ENCODE results near the gene FAM204A. TPM values are rescaled to one million over a fixed set of nuclear protein-coding genes. Genes with fewer than 3 reads are reported as not detected.

The FAM204A gene
- total and polyA plus RNA-seq, 12 donors = 9.8 to 63.1 (median 43.7) TPM

DNA sequence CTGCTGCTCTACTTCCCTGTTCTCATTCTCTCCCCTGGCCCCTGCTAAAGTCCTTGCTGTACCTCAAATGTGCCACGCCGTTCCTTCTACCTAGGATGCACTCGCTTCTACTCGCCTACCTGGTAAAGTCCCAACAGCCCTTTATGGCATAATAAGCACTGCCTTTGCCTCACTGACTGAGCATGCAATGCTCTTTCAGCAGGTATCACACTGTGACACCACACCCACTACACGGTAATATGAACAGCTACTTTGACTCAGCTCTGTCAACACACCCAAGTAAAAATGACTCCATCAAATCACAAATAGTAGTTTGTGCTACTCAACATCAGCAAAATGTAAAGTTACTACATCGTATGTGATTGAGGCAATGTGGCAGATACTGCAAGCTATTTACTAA lies 37.6 kb downstream of the FAM204A start:
- Histone ChIP-seq H3K4me3 (no peak overlapping the region), H3K27ac (no peak overlapping the region), H3K27me3 (no peaks in the 10 kb centered on the region), H3K36me3 (replicated peaks in 1 of 2) (peaks cover 0 to 9% of the 10 kb centered on the region in 2 donors), H3K9me3 (replicated peaks in 1 of 3) (no peaks in the 10 kb centered on the region), H3K4me1 (replicated peaks in 1 of 2) (no peaks in the 10 kb centered on the region)
- DNase-seq = no peak
- intact Hi-C loops (cut with DNase I) = no loop called here
- 94 to 99% (median 97%) methylated on average over 6 of the region's 6 CpGs for WGBS, 4 donors
- TF ChIP-seq, protein P1, sequence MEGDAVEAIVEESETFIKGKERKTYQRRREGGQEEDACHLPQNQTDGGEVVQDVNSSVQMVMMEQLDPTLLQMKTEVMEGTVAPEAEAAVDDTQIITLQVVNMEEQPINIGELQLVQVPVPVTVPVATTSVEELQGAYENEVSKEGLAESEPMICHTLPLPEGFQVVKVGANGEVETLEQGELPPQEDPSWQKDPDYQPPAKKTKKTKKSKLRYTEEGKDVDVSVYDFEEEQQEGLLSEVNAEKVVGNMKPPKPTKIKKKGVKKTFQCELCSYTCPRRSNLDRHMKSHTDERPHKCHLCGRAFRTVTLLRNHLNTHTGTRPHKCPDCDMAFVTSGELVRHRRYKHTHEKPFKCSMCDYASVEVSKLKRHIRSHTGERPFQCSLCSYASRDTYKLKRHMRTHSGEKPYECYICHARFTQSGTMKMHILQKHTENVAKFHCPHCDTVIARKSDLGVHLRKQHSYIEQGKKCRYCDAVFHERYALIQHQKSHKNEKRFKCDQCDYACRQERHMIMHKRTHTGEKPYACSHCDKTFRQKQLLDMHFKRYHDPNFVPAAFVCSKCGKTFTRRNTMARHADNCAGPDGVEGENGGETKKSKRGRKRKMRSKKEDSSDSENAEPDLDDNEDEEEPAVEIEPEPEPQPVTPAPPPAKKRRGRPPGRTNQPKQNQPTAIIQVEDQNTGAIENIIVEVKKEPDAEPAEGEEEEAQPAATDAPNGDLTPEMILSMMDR (IDR thresholded peaks at IDR 0.05) = no peak

DNA sequence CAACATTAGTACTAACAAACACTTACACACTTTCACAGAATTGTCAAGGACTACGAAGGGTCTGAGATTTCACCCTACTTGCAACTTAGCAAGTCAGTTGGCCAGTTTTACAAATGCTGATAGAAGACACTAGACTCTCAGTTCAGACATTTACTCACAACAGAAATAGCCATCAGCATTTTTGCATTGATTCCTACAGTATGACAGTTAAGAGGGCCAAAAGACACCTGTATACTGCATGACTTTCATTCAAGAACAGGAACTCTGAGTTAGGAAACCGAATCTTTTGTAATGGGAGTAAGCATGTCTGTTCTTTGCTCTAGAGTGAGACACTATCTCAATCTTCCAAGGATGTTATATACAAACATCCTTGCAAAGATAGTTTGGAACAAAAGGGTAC lies 40.9 kb downstream of the FAM204A start:
- Histone ChIP-seq H3K36me3 (replicated peaks in 1 of 2) (peaks cover 0 to 9% of the 10 kb centered on the region in 2 donors), H3K4me1 (replicated peaks in 1 of 2) (no peaks in the 10 kb centered on the region), H3K9me3 (replicated peaks in 1 of 3) (no peaks in the 10 kb centered on the region), H3K27me3 (no peaks in the 10 kb centered on the region), H3K4me3 (no peak overlapping the region), H3K27ac (no peak overlapping the region)
- TF ChIP-seq, protein P1 (IDR thresholded peaks at IDR 0.05) = no peak
- TF ChIP-seq POLR2A (IDR thresholded peaks at IDR 0.05) = no peak
- no peak for DNase-seq
- intact Hi-C loops (cut with DNase I) = no loop called here
- 84 to 97% (median 93%) methylated on average over 2 of the region's 2 CpGs for WGBS, 4 donors

DNA sequence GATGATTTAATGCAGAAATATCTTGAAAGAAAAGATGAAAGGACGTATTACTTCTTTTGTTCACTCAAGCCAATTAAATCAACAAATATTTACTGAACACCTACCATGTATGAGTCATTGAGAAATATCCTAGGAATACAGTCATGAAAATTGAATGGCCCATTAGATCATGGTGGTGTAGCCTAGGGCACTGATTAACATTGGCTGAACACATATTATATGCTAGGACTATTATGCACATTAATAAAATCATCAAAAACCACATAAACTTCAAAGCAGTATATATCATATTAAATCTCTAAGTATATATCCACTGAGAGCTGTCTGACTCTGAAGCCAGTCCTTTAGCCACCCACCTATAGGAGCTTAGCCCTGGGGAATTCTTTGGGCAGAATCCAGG lies 41.8 kb downstream of the FAM204A start:
- intact Hi-C loops (cut with DNase I) = no loop called here
- WGBS, 4 donors = 75 to 85% (median 83%) methylated on average over 1 of the region's 1 CpG
- Histone ChIP-seq H3K36me3 (replicated peaks in 1 of 2) (peaks cover 0 to 5% of the 10 kb centered on the region in 2 donors), H3K4me1 (replicated peaks in 1 of 2) (no peaks in the 10 kb centered on the region), H3K4me3 (no peak overlapping the region), H3K27ac (no peak overlapping the region), H3K27me3 (no peaks in the 10 kb centered on the region), H3K9me3 (replicated peaks in 1 of 3) (no peaks in the 10 kb centered on the region)
- DNase-seq = no peak
- no peak for TF ChIP-seq POLR2A (IDR thresholded peaks at IDR 0.05)

DNA sequence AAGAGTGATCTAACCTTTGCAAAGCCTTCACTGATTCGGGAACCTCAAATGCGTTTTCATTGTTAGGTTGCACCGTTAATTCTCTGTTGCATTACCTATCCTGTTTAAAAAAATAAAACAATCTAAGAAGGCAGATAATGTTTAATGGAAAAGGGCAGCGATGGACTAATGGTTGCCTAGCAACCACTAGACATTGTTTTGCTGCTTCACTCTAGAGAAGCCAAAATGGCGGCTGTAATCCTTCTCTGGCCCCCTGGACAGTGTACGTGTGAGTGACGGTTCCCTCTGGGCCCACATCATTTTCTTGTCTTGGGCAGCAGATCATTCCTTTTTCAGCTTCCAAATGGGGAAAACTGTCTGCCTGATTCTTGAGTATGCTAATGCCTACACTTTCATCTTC lies 43.3 kb downstream of the FAM204A start:
- Histone ChIP-seq H3K4me1 (replicated peaks in 1 of 2) (no peaks in the 10 kb centered on the region), H3K36me3 (replicated peaks in 1 of 2) (no peaks in the 10 kb centered on the region), H3K27ac (no peak overlapping the region), H3K9me3 (replicated peaks in 1 of 3) (no peaks in the 10 kb centered on the region), H3K27me3 (no peaks in the 10 kb centered on the region), H3K4me3 (no peak overlapping the region)
- intact Hi-C loops (cut with DNase I) = no loop called here
- no peak for DNase-seq
- TF ChIP-seq POLR2A (IDR thresholded peaks at IDR 0.05) = no peak
- TF ChIP-seq, protein P1 (IDR thresholded peaks at IDR 0.05) = no peak
- 87 to 93% (median 90%) methylated on average over 7 of the region's 7 CpGs for WGBS, 4 donors

DNA sequence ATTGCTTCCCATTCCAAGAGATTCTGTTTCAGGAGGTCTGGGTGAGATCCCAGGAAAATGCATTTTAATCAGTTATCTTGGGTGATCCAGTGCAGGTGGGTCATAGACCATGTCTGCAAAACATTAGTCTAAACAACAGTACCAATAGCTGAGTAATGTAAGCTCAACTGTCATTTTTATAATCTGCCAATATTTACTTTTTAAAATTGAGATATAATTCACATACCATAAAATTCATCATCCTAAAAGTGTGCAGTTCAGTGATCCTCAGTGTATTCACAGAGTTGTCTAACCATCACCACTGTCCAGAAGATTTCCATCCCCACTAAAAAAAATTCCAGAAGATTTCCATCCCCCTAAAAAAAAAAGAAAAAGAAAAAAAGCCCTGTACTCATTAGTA lies 51.0 kb downstream of the FAM204A start:
- intact Hi-C loops (cut with DNase I) = no loop called here

More for the DNA sequence above, 51.0 kb downstream of the FAM204A start:
- no peak for TF ChIP-seq POLR2A (IDR thresholded peaks at IDR 0.05)
- TF ChIP-seq, protein P1 (IDR thresholded peaks at IDR 0.05) = no peak
- Histone ChIP-seq H3K4me3 (no peak overlapping the region), H3K27ac (no peak overlapping the region), H3K36me3 (replicated peaks in 1 of 2) (no peaks in the 10 kb centered on the region), H3K27me3 (no peaks in the 10 kb centered on the region), H3K4me1 (replicated peaks in 1 of 2) (no peaks in the 10 kb centered on the region), H3K9me3 (replicated peaks in 1 of 3) (no peaks in the 10 kb centered on the region)
- DNase-seq = no peak

All from adrenal gland (tissue), 12 donors.